Smooth muscle cell of the brain vasculature (primary cell): ENCODE results near the gene TNIK.
"Not testable (repeated sequence)": the region's sequence is repeated elsewhere in the genome, so short reads cannot be mapped to it uniquely, and the experiment has no call there.

Experiments
- DNase-seq: peaks from one replicate; pipeline ENCODE4 v3.0.0-alpha.2; 2012; ENCODE audit warnings: low read depth, low spot score

TNIK gene

GRCh38 chr3:171312741-171313140 lies 147.5 kb downstream of the TNIK start:
- no peak for DNase-seq

- no peak for DNase-seq
Measured at GRCh38 chr3:171311784-171312183, 148.4 kb downstream of the TNIK start.

GRCh38 chr3:171309906-171310359 lies 150.3 kb downstream of the TNIK start:
- DNase-seq: peak; percentile 23

- no peak for DNase-seq
Measured at GRCh38 chr3:171307988-171308387, 152.2 kb downstream of the TNIK start.

- DNase-seq: no peak
Measured at GRCh38 chr3:171307046-171307585, 153.1 kb downstream of the TNIK start.

- DNase-seq: peak; percentile 95
Measured at GRCh38 chr3:171306631-171307030, 153.6 kb downstream of the TNIK start.

GRCh38 chr3:171305823-171306222 lies 154.4 kb downstream of the TNIK start:
- not testable (repeated sequence) for DNase-seq

GRCh38 chr3:171304498-171304897 lies 155.7 kb downstream of the TNIK start:
- DNase-seq: not testable (repeated sequence)

GRCh38 chr3:171304017-171304416 lies 156.2 kb downstream of the TNIK start:
- DNase-seq: not testable (repeated sequence)

GRCh38 chr3:171301998-171302397 lies 158.2 kb downstream of the TNIK start:
- DNase-seq: no peak

GRCh38 chr3:171301002-171301401 lies 159.2 kb downstream of the TNIK start:
- no peak for DNase-seq

- no peak for DNase-seq
Measured at GRCh38 chr3:171297951-171298350, 162.3 kb downstream of the TNIK start.

GRCh38 chr3:171297207-171297606 lies 163.0 kb downstream of the TNIK start:
- no peak for DNase-seq

GRCh38 chr3:171295484-171296373 lies 164.5 kb downstream of the TNIK start:
- DNase-seq: no peak

GRCh38 chr3:171293142-171293782 lies 166.9 kb downstream of the TNIK start:
- no peak for DNase-seq

- no peak for DNase-seq
Measured at GRCh38 chr3:171290680-171291079, 169.5 kb downstream of the TNIK start.

GRCh38 chr3:171289291-171289690 lies 170.9 kb downstream of the TNIK start:
- no peak for DNase-seq

GRCh38 chr3:171287761-171288160 lies 172.4 kb downstream of the TNIK start:
- not testable (repeated sequence) for DNase-seq

GRCh38 chr3:171286580-171287249 lies 173.5 kb downstream of the TNIK start:
- DNase-seq: no peak

GRCh38 chr3:171285287-171285686 lies 174.9 kb downstream of the TNIK start:
- no peak for DNase-seq

GRCh38 chr3:171284308-171285075 lies 175.7 kb downstream of the TNIK start:
- peak; percentile 80 for DNase-seq
